ENCODE data around the gene THBS3. TPM values are rescaled to one million over a fixed set of nuclear protein-coding genes. Genes with fewer than 3 reads are reported as not detected.

The THBS3 gene
- total and polyA plus RNA-seq, 9 of the 15 experiments (the other 6 are each of a cell fraction or from before 2014, with no cell fraction given), result 0.59 to 8.3 (median 3.2) TPM

DNA sequence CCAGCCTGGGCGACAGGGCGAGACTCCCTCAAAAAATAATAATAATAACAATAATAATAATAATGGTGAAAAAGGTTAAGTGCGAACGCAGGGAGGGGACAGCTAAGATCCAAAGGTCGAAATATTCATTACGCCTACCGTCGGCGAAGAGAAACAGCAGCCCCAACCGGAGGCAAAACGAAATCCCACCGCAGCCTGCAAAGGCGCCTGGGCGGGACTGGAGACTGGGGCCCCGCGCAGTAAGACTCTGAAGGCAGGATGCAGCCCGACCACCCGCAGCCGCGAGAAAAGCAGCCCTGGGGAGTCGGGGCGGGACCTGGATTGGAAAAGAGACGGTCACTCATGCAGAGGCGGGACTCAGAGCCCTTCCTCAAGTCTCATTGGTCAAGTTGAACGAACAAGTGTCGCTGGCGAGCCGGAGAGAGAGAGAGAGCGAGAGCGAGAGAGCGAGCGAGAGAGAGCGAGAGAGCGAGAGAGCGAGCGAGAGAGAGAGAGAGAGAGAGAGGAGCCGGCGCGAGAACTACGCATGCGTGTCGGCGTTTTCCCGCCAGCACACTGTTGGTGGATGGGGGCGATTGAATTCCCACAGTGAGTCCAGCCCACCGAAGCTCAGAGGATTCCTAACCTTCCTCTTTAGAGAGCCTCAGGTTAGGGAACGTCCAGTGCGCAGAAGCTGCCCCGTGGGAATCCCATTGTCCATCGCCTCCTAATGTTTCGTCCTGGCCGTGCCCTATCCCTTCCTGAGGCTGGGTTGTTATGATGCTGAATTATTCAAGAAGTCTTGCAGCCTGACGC, 36.9 kb upstream of the THBS3 start (continued):
- TF ChIP-seq, protein P1, sequence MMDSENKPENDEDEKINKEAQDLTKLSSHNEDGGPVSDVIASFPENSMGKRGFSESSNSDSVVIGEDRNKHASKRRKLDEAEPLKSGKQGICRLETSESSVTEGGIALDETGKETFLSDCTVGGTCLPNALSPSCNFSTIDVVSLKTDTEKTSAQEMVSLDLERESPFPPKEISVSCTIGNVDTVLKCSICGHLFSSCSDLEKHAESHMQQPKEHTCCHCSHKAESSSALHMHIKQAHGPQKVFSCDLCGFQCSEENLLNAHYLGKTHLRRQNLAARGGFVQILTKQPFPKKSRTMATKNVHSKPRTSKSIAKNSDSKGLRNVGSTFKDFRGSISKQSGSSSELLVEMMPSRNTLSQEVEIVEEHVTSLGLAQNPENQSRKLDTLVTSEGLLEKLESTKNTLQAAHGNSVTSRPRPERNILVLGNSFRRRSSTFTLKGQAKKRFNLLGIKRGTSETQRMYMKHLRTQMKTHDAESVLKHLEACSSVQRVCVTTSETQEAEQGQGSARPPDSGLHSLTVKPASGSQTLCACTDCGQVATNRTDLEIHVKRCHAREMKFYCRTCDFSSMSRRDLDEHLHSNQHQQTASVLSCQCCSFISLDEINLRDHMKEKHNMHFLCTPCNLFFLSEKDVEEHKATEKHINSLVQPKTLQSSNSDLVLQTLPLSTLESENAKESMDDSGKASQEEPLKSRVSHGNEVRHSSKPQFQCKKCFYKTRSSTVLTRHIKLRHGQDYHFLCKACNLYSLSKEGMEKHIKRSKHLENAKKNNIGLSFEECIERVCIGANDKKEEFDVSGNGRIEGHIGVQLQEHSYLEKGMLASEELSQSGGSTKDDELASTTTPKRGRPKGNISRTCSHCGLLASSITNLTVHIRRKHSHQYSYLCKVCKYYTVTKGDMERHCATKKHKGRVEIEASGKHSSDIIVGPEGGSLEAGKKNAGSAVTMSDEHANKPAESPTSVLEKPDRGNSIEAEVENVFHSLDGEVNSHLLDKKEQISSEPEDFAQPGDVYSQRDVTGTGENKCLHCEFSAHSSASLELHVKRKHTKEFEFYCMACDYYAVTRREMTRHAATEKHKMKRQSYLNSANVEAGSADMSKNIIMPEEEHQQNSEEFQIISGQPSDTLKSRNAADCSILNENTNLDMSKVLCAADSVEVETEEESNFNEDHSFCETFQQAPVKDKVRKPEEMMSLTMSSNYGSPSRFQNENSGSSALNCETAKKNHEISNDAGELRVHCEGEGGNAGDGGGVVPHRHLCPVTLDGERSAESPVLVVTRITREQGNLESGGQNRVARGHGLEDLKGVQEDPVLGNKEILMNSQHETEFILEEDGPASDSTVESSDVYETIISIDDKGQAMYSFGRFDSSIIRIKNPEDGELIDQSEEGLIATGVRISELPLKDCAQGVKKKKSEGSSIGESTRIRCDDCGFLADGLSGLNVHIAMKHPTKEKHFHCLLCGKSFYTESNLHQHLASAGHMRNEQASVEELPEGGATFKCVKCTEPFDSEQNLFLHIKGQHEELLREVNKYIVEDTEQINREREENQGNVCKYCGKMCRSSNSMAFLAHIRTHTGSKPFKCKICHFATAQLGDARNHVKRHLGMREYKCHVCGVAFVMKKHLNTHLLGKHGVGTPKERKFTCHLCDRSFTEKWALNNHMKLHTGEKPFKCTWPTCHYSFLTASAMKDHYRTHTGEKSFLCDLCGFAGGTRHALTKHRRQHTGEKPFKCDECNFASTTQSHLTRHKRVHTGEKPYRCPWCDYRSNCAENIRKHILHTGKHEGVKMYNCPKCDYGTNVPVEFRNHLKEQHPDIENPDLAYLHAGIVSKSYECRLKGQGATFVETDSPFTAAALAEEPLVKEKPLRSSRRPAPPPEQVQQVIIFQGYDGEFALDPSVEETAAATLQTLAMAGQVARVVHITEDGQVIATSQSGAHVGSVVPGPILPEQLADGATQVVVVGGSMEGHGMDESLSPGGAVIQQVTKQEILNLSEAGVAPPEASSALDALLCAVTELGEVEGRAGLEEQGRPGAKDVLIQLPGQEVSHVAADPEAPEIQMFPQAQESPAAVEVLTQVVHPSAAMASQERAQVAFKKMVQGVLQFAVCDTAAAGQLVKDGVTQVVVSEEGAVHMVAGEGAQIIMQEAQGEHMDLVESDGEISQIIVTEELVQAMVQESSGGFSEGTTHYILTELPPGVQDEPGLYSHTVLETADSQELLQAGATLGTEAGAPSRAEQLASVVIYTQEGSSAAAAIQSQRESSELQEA (IDR thresholded peaks at IDR 0.05; ENCODE audit: low read depth), result peak; percentile 50; the same call in 1 of the 2 replicates
- no peak for TF ChIP-seq ZNF165 (CRISPR knock-in tag; IDR thresholded peaks at IDR 0.05; ENCODE audit: borderline replicate concordance)
- peak; percentile 84 for TF ChIP-seq POLR2AphosphoS5 (IDR thresholded peaks at IDR 0.05; ENCODE audit: control insufficient read depth, insufficient read depth, low read depth, low read length)
- TF ChIP-seq, protein P2, sequence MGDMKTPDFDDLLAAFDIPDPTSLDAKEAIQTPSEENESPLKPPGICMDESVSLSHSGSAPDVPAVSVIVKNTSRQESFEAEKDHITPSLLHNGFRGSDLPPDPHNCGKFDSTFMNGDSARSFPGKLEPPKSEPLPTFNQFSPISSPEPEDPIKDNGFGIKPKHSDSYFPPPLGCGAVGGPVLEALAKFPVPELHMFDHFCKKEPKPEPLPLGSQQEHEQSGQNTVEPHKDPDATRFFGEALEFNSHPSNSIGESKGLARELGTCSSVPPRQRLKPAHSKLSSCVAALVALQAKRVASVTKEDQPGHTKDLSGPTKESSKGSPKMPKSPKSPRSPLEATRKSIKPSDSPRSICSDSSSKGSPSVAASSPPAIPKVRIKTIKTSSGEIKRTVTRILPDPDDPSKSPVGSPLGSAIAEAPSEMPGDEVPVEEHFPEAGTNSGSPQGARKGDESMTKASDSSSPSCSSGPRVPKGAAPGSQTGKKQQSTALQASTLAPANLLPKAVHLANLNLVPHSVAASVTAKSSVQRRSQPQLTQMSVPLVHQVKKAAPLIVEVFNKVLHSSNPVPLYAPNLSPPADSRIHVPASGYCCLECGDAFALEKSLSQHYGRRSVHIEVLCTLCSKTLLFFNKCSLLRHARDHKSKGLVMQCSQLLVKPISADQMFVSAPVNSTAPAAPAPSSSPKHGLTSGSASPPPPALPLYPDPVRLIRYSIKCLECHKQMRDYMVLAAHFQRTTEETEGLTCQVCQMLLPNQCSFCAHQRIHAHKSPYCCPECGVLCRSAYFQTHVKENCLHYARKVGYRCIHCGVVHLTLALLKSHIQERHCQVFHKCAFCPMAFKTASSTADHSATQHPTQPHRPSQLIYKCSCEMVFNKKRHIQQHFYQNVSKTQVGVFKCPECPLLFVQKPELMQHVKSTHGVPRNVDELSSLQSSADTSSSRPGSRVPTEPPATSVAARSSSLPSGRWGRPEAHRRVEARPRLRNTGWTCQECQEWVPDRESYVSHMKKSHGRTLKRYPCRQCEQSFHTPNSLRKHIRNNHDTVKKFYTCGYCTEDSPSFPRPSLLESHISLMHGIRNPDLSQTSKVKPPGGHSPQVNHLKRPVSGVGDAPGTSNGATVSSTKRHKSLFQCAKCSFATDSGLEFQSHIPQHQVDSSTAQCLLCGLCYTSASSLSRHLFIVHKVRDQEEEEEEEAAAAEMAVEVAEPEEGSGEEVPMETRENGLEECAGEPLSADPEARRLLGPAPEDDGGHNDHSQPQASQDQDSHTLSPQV (IDR thresholded peaks at IDR 0.05), result peak; percentile 66
- peak; percentile 33; the same call in 1 of the 2 replicates for TF ChIP-seq NR3C1 (CRISPR knock-in tag; IDR thresholded peaks at IDR 0.05)
- TF ChIP-seq, protein P3, sequence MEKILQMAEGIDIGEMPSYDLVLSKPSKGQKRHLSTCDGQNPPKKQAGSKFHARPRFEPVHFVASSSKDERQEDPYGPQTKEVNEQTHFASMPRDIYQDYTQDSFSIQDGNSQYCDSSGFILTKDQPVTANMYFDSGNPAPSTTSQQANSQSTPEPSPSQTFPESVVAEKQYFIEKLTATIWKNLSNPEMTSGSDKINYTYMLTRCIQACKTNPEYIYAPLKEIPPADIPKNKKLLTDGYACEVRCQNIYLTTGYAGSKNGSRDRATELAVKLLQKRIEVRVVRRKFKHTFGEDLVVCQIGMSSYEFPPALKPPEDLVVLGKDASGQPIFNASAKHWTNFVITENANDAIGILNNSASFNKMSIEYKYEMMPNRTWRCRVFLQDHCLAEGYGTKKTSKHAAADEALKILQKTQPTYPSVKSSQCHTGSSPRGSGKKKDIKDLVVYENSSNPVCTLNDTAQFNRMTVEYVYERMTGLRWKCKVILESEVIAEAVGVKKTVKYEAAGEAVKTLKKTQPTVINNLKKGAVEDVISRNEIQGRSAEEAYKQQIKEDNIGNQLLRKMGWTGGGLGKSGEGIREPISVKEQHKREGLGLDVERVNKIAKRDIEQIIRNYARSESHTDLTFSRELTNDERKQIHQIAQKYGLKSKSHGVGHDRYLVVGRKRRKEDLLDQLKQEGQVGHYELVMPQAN (IDR thresholded peaks at IDR 0.05; ENCODE audit: borderline replicate concordance), result peak; percentile 82
